Measurements from ENCODE around the gene SLC45A1. TPM values are rescaled to one million over a fixed set of nuclear protein-coding genes. Genes with fewer than 3 reads are reported as not detected.

Gene SLC45A1
- total RNA-seq, 3 donors from 2014 or later: 0.73 to 3.6 (median 1.9) TPM

DNA sequence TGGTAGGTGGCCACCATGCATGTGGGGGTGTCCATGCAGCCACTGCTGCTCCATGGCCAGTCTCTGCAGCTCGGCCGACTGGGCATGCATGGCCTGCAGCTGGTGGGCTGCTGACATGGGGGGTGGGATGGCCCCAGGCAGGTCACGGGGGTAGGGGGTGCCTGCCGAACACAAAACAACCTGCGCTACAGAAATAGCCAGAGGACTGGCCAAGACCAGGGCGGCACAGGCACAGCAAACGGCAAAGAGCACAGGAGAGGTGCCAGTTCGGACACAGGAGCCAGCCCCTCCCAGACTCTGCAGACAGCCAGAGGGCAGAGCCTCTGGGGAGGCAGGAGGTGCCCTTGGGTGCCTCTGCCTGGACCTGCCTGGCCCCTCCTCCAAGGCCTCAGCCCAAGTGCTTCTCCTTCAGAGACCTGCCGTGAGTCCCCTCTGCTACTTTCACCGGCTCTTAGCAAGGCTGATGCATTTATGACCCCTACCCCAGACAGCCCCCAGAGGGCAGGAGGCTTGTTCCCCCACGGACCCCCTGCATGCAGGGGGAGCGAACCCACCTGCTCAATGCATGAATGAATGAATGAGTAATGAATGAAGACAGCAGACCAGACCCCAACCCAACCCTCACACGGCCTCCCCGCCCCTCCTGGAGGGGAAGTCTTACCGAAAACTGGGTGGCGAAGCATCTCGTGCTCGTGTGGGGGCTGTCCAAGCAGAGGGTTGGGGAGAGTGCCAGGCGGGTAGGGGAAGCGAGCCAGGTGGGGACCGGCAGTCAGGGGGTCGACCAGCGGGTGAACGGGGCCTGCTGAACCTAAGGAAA lies 37.7 kb downstream of the SLC45A1 start:
- peaks cover 18% of the 10 kb centered on the region for H3K36me3 ChIP-seq
- TF ChIP-seq, protein P1, sequence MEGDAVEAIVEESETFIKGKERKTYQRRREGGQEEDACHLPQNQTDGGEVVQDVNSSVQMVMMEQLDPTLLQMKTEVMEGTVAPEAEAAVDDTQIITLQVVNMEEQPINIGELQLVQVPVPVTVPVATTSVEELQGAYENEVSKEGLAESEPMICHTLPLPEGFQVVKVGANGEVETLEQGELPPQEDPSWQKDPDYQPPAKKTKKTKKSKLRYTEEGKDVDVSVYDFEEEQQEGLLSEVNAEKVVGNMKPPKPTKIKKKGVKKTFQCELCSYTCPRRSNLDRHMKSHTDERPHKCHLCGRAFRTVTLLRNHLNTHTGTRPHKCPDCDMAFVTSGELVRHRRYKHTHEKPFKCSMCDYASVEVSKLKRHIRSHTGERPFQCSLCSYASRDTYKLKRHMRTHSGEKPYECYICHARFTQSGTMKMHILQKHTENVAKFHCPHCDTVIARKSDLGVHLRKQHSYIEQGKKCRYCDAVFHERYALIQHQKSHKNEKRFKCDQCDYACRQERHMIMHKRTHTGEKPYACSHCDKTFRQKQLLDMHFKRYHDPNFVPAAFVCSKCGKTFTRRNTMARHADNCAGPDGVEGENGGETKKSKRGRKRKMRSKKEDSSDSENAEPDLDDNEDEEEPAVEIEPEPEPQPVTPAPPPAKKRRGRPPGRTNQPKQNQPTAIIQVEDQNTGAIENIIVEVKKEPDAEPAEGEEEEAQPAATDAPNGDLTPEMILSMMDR (IDR thresholded peaks at IDR 0.05): no peak
- TF ChIP-seq POLR2A (IDR thresholded peaks at IDR 0.05) (no peak), POLR2AphosphoS5 (IDR thresholded peaks at IDR 0.05) (no peak)

DNA sequence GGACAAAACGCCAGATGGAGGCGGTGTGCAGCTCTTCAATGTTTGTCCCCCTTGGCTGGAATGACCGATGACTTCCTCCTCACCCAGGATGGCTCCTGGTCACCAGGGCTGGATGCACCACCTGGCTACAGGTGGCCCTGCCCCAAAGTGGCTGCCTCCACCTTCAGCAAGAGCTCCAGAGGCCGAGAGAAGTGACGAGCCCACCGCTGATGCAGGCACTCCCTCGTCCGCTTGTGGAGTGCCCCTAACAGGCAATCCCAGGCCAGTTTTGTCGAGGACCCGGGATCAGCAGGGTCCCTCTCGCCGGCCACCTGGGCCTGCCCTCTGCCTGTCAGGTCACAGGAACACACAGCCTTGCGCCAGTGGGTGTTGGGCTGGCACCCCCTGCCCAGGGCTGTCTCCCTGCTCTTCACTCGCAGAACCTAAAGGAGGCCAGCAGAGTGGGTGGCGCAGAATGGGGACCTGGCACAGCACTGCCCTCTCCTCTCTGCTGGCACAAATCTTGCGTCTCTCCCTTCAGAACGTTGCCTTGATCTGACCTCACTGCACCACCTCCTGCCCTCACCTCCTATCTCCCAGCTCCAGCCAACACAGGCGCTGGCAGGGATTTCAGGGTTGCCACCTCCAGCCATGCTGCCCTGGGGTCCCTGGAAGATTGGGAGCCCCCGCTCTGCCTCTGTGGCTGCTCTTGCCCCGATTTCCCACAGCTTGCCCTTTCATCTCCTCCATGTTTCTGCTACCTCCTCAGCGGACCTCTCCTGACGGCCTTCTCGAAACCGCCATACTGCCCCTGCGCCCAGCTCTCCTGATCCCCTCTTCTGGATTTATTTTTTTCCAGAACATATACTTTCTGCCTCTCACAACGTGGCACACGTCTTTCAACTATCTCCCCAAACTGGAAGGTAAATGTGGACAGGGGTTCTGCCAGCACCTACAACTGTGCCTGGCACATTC lies 38.6 kb downstream of the SLC45A1 start:
- Histone ChIP-seq H3K4me3 (no peak overlapping the region), H3K27me3 (no peaks in the 10 kb centered on the region), H3K4me1 (no peaks in the 10 kb centered on the region), H3K36me3 (peaks cover 18% of the 10 kb centered on the region), H3K9me3 (no peaks in the 10 kb centered on the region), H3K27ac (peak overlapping the region in 1 of 2 donors; percentile 61)
- TF ChIP-seq POLR2AphosphoS5 (IDR thresholded peaks at IDR 0.05) (no peak), POLR2A (IDR thresholded peaks at IDR 0.05) (no peak)
- TF ChIP-seq, protein P1 (IDR thresholded peaks at IDR 0.05): no peak
- intact Hi-C loops (cut with DNase I; ENCODE audit: low total_unique reads): no loop called here
- no peak for DNase-seq (ENCODE audit: low spot score in 2 of 2)

More for the DNA sequence above, 37.7 kb downstream of the SLC45A1 start:
- Histone ChIP-seq H3K27ac (peak overlapping the region in 1 of 2 donors; percentile 25), H3K9me3 (no peaks in the 10 kb centered on the region), H3K27me3 (no peaks in the 10 kb centered on the region), H3K4me1 (no peaks in the 10 kb centered on the region), H3K4me3 (no peak overlapping the region)
- intact Hi-C loops (cut with DNase I; ENCODE audit: low total_unique reads): no loop called here
- DNase-seq (ENCODE audit: low spot score in 2 of 2): no peak

DNA sequence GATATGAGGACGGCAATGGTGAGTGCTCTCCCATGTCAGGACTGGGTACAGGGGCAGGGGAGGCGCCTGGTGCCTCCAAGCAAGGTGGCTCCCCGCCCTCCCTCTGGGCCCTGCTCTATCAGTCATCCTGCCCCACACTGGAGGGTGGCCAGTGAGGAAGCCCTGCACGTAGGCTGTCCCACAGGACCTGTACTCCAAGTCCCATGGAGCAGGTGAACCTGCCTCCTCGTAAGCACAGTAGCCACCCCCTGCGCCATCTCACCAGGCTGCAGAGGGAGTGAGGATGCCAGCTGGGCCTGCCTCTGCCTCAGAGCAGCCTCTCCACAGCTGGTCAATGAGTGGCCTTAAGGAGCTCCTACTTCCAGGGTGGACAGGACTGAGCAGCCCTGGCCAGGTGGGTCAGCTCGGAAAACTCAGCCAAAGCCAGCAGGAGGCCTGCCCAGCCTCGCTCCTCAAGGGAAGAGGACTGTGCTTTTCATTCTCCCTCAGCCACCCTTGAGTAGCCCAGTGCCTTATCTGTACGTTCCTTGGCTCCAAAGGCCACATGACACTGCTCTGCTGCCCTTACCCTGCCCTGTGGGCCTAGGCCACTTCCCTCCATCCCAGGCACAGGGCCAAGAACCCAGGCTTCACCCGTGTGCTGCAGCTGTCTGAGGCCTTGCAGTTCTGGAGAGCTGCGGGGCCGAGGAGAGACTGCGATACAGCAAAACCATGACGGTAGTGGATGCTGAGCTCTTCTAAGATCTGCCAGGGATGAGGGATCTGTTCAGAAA lies 39.6 kb downstream of the SLC45A1 start:
- H3K27ac ChIP-seq: peak overlapping the region in 1 of 2 donors; percentile 61
- intact Hi-C loops (cut with DNase I; ENCODE audit: low total_unique reads): no loop called here
- TF ChIP-seq, protein P1 (IDR thresholded peaks at IDR 0.05): no peak
- TF ChIP-seq POLR2A (IDR thresholded peaks at IDR 0.05) (no peak), POLR2AphosphoS5 (IDR thresholded peaks at IDR 0.05) (no peak)
- H3K9me3 ChIP-seq: no peaks in the 10 kb centered on the region
- H3K36me3 ChIP-seq: peaks cover 18% of the 10 kb centered on the region
- no peak overlapping the region for H3K4me3 ChIP-seq
- no peaks in the 10 kb centered on the region for H3K27me3 ChIP-seq
- no peak for DNase-seq (ENCODE audit: low spot score in 2 of 2)
- H3K4me1 ChIP-seq: no peaks in the 10 kb centered on the region

- Histone ChIP-seq H3K4me1 (no peaks in the 10 kb centered on the region), H3K9me3 (no peaks in the 10 kb centered on the region), H3K4me3 (no peak overlapping the region), H3K36me3 (peaks cover 18% of the 10 kb centered on the region), H3K27me3 (no peaks in the 10 kb centered on the region), H3K27ac (peak overlapping the region in 1 of 2 donors; percentile 61)
- TF ChIP-seq, protein P1 (IDR thresholded peaks at IDR 0.05): no peak
- TF ChIP-seq POLR2AphosphoS5 (IDR thresholded peaks at IDR 0.05) (no peak), POLR2A (IDR thresholded peaks at IDR 0.05) (no peak)
- no peak for DNase-seq (ENCODE audit: low spot score in 2 of 2)
- intact Hi-C loops (cut with DNase I; ENCODE audit: low total_unique reads): no loop called here
Measured at GRCh38 chr1:8358241-8358896, 40.5 kb downstream of the SLC45A1 start.
